Stimulated activated CD4-positive, alpha-beta T cell treated with anti-CD3 and anti-CD28 coated beads, Interleukin-12 subunit alpha, Interleukin-12 subunit beta, amount 100 ng/mL, for 4 hours (primary cell): ENCODE results near the gene VAV2.
"Not testable (repeated sequence)": the region's sequence is repeated elsewhere in the genome, so short reads cannot be mapped to it uniquely, and the experiment has no call there.

Experiments used
- DNase-seq: peaks from one replicate; pipeline ENCODE4 v3.0.0-alpha.2; 2020

Gene VAV2

DNA sequence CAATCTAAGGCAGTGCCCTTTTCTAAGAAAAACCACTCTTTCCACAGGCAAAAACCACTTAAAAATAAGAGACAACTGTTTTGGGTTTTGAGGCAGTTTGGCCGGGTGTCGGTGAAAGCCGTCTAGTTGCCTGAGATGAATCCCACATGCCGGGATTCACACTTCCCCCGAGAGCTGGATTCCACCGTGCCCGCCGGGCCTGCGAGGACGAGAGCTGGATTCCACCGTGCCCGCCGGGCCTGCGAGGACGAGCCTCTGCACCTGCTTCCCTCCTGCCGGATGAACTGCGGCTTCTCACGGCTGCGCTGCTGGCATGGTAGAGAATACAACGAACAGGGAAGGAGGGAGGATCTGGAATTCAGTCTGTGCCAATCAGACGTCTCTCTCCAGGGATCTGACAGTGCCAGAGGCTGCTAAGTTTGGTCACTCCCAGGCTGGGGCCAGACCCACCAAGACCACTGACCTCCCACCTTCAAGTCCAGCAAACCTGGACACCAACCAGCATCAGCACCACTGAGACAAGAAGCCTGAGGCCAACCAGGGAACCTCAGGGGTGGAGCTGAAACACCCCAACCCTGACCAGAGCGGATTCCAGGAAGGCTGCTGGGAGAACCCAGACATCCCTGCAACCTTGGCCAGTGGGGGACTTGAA lies 23.0 kb downstream of the VAV2 start:
- DNase-seq = no peak

DNA sequence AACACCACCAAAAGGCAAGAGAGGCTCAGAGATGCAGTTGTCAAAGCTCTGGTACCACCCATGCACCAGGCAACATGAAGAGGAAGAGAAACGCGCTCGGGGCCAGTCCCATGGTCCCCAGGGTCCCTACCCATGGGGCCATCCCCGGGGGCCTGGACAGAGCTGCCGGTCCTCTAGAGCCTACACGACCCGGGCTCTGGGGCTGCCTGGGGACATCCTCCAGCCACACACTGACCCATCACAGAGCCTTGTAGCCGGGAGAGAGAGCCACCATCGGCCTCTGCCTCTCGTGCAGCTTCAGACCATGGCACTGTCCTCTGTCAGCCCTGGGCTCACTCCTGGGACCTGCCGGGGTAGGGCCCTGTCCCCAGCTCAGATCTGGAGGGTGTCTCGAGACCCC lies 23.7 kb downstream of the VAV2 start:
- DNase-seq = no peak

DNA sequence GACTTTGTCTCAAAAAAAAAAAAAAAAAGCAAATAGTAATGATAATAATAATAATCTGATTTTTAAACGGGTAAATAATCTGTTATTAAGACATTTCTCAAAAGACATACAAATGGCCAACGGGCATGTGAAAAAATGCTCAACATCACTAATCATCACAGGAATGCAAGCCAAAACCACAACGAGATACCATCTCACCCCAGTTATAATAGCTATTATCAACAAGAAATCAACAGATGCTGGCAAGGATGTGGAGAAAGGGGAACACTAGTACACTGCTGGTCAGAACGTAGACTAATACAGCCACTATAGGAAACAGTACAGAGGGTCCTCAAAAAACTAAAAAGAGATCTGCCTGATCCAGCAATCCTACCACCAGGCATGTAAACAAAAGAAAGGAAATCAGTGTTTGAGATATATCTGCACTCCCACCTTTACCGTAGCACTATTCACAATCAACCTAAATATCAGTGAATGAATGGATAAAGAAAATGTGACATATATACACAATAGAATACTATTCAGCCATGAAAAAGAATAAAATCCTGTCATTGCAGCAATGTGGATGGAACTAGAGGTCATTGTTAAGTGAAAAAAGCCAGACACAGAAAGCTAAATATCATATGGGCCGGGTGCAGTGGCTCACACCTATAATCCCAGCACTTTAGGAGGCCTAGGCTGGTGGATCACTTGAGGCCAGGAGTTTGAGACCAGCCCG lies 24.9 kb downstream of the VAV2 start:
- no peak for DNase-seq

DNA sequence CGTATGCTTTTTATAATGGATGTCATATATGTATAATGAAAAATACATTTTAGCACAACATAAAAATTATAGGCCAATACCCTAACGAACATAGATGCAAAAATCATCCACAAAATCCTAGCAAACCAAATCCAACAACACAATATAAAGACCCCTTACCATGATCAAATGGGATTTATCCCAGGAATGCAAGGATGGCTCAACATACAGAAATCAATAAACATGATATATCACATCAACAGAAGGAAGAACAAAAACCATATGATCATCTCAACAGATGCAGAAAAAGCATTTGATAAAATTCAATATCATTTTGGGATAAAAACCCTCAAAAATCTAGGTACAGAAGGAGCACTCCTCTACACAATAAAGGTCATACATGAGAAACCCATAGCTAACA lies 27.7 kb downstream of the VAV2 start:
- DNase-seq = no peak

DNA sequence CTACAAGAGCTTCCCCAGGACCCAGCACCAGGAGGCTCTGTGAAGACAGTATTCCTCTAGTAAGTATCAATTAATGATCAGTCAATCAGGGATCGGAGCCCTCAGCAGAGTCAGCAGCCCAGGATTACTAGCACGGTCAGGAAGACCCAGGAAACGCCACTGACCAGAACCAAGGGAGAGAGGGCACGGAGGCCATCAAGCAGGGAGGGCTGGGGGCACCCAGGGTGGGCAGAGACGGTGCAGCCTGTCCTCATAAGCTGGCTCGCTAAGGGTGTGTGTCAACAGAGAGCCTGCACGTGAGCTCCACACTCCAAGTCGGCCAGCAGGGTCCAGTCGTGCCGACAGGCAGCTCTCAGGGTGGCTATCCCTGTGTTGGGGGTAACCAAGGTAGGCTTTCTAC lies 29.0 kb downstream of the VAV2 start:
- DNase-seq = no peak

DNA sequence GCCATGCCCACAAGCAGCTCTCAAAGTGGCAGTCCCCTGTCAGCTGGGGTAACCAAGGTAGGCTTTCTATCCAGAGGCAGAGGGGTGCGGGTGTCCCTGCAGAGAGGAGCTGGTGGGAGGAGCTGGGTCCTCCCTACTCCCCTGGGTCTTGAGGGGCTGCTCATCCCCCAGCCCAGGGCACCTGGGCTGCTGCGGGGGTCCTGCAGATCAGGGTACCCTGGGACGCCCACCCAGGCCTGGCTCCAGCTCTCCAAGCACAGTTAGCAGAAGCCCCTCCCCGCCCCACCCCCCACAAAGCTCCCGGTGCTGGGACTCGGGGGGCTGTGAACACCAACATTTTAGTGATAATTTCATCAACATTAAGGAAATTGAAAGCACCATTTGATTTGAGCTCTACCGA lies 29.8 kb downstream of the VAV2 start:
- DNase-seq = no peak

DNA sequence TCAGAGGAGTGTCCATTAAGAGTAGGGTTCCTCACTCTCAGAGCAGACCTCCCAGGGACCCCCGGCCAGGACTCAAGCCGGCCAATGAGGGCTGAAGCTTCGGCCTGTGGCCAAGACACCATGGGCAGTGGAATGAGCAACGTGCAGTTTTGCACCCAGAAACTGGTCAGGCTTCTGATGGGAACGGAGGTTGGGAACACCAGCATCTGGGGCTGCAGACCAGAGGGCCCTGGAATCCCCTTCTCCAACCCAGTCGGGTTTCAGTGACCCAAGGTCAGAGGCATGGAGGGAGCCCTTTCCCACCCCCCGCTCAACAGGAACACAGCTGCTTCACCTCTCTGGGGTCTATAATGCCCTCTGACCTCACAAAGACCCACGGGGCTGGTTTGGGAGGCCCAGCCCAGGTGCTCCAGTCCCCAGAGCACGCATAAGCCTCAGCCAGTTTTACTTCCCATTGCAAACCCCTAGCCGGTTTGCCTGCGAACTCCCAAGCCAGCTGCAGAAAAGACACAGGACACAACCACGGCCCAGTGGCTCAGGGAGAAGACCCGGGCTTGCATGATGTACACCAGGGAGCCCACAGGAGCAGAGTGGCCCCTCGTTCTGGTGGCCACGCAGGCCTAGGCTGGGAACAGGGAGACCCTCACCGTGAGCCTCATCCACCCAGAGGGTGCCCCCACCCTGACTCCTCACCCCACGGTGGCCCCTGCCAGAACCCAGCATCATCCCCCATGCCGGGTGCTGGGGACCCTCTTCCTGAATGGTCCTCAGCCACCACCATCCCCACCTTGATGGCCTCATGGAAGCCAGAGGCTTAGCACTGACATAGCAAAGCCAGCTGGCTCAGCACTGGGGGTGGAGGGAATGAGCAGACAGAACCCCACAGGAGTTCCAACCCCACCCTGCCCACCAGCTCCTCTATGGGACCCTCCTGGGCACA lies 30.6 kb downstream of the VAV2 start:
- no peak for DNase-seq

DNA sequence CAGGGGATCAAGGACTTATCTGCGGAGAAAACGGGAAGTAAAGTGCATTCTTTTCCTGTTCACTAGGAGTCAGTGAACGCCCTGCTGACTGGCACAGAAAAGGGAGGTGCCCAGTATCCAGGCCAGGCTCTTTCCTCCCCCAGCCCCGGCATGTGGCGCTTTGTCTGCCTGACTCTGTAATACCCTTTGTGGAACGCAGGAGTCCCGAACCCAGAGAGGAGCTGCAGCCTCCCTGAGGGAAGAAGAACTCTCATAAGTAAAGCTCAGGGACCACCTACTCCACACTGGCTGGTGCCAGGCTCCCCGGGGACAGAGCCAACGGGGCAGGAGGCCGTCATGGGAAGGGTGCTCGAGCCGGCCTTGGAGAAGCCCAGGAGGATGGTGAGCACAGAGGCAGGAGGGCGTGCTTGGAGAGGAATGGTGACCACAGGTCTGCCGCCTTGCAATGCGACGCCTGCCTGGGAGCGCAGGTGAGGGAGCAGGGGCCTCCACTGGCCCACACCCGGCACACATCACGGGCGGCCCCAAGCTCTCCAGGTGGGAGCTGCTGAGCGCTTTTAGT lies 31.5 kb downstream of the VAV2 start:
- DNase-seq = no peak

DNA sequence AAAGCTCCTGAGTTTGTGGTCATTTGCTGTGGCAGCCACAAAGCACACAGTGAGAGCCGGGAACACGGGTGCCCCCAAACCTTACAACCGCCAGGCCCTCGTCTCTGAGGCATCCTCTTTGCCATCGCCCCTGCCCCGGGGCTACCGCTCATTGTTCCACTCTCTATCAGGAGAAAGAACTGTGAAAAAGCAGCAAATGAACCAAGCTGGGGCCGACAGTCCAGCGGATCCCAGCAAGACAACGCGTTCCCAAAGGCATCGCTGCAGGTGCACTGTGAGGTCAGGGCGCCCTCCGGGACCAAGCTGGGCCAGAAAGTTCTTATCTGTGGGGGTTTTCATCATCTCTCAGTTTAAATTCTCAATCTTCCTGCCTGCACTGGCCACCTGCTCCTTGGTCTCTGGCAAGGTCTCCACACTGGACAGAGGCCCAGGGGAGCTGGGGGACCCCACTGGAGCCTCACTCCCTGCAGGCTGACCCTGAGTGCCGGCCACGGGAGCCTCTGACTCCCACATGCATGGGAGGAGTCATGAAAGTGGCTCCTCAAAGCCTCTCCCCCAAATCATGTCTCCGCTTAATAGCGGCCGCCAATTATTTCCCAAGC lies 32.1 kb downstream of the VAV2 start:
- DNase-seq = no peak

DNA sequence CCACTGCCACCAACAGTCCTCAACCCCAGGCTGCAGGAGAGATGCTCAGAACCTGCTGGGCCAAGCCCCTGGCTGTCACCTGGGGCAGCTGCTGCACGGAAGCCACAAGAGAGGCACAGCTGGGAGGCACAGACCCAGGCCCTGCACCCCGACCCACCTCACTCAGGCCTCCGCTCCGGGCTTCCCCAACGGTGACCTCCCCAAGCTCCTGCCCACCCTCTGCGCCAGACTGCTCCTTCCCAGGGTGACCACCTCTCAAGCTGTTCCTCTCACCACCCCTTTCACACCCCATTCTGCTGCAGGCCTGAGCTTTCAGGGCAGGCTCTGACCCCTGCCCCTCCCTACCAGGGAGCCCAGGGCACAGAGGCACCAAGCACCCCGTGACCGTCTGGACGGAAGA lies 33.0 kb downstream of the VAV2 start:
- DNase-seq = no peak

DNA sequence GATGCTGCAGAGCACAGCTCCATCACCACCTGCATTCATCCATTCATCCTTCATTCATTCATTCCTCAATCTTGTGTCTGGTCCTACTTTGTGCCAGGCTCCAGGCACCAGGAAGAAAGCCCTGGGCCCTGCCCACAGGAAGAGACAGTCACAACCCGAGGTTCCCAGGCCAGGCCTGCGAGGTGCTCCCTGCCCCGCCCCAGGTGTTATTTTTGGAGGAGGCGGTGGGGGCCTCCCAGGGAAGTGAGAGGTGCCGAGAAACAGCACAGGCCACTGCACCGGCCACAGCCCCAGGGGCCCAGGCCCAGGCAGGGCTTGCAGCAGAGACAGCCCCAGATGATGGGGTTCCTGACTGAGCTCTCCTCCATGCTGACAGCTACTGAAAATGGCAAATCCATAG lies 33.4 kb downstream of the VAV2 start:
- no peak for DNase-seq

DNA sequence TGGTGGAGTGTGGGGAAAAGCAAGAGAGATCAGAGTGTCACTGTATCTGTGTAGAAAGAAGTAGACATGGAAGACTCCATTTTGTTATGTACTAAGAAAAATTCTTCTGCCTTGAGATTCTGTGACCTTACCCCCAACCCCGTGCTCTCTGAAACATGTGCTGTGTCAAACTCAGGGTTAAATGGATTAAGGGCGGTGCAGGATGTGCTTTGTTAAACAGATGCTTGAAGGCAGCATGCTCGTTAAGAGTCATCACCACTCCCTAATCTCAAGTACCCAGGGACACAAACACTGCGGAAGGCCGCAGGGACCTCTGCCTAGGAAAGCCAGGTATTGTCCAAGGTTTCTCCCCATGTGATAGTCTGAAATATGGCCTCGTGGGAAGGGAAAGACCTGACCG lies 34.4 kb downstream of the VAV2 start:
- not testable (repeated sequence) for DNase-seq

DNA sequence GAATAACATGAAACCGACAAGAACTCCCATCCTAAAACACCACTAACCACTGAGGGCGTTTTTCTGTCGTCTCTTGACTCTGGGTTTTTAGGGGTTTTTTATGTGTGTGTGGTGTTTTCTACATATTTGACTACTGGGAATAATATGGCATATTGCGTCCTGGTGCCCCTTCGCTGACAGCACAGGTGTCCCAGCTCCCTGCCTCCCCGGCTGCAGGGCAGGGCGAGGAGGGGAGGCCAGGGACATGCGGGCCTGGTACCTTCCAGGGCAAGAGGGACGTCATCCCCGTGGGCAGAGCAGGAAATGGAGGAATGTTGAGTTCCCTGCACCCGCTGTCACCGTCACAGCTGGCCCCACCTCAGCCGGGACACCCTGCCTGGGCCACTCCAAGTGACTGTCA lies 34.8 kb downstream of the VAV2 start:
- no peak for DNase-seq

DNA sequence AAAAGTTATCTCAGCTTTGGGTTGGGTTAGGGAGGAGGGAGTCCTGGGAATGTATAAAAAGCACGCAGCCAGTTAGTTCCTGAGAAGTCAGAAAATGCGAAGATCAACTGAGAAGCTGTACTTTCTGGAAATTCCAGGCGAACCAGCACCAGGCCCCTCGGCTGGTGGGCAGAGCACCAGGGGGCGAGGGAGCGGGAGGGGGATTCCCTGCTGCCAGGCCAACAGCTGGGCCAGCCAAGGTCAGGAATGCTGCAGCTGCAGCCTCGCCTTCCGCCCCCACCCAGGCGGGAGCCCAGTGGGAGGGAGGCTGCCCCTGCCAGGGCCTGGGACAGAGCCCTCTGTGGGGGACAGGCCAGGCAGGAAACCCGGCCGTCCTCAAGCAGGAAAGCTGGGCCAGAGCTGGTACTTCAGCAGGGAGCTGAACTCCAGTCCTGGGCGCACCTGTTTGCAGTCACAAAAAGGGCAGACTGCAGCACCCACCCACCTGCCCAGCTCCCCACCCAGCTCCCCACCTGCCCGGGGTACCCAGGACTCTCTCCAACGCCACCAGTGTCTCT lies 35.5 kb downstream of the VAV2 start:
- DNase-seq = no peak

DNA sequence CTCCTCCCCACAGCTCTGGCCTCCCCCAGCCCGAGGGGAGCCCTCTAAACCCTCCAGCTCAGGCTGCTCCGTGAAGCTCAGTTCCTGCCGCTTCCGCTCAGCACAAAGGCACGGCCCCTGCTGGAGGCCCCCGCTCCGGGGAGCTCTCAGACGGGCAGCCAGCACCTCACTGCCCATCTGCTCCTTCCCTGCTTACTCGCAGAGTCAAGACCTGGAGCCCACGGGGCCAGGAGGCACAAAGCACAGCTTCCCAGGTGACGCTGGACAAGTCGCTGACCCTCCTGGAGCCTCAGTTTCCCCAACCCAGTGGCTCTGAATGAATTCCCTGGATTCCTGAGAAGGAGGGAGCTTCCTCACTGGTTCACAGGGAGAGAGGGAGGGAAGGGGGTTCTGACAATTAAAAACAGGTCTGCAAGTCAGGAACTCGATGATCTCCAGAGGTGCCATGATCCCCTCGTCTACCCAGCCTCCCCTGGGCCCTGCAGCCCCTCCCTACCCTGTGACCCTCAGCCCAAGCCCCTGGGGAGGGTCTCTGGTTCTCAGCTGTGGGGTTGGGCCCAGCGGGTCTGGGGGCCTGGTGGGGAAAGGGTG lies 36.2 kb downstream of the VAV2 start:
- DNase-seq = peak; percentile 4

DNA sequence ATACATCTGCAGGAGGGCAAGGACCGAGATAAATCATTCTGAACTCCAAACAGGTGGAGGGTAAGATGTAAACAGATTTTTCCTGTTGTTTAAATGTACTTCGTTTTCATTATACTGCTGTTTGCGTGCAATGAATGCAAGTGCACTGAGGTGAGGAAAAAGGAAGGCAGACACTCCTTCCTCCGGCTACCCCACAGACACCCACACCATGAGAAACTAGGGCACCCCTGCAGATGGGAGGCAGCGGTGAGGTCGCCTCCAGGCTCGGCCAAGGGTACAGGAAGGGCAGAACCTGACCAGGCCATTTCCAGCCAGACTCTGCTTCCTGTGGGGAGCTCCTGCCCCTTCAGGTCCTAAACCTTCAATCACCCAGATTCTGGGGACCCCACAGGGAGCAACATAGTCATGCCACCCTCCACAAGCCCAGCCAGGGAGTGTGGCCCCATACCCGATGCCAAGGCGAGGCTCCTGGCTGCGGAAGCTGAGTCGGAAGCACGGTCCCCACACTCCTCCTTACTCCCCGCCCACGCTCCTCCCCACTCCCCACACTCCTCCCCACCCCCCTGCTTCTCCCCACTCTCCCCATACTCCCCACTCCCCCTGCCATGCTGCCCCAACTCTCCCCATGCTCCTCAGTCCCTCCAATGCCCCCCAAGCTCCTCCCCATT lies 37.1 kb downstream of the VAV2 start:
- DNase-seq = peak; percentile 18

DNA sequence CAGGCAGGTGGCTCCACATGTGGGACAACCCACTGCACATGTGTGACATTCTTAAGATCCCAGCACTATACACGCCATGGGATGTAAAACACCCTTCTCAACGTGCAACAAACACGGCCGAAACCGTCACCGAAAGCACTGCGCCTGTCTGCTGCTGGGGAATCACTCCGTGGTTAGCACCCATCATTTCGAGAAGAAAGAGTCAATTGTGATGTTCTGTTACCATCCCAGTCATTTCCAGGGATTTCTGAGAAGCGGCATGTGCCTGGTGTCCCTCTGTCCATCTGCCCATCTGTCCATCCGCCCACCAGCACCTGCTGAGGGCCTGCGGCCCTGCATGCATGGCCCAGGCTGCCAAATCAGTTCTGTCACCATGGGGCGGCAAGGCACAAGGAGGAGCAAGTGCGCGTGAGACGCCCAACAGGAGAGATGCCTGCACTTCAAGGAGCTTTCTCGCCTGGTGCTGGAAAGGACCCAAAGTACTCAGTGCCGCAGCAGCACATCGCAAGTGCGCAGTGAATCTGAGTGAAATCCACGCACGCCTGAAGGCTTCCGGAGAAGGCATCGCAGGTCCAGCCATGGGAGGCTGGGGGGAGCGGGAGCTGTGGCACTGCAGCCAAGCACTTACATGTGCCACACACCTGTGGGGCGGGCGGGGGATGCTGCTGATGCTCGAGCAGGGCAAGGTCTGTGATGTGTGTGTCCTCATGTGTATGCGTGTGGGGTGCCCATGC lies 38.0 kb downstream of the VAV2 start:
- no peak for DNase-seq

DNA sequence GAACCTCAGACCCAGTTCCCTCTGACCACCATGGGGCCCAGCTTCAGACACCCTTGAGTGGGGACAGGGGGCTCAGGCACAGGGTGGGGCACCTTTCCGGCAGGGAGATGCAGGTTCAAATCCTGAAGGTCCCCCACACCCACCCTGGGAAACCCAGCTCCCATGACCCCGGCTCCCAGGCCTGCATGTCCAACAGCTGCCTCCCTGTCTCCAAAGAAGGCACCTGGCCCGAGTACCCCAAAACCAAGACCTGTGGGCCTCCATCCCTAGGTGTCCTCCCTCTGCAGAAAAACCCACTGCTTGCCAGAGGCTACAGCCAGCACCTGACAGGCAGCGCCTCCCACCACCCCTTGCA lies 38.5 kb downstream of the VAV2 start:
- no peak for DNase-seq

DNA sequence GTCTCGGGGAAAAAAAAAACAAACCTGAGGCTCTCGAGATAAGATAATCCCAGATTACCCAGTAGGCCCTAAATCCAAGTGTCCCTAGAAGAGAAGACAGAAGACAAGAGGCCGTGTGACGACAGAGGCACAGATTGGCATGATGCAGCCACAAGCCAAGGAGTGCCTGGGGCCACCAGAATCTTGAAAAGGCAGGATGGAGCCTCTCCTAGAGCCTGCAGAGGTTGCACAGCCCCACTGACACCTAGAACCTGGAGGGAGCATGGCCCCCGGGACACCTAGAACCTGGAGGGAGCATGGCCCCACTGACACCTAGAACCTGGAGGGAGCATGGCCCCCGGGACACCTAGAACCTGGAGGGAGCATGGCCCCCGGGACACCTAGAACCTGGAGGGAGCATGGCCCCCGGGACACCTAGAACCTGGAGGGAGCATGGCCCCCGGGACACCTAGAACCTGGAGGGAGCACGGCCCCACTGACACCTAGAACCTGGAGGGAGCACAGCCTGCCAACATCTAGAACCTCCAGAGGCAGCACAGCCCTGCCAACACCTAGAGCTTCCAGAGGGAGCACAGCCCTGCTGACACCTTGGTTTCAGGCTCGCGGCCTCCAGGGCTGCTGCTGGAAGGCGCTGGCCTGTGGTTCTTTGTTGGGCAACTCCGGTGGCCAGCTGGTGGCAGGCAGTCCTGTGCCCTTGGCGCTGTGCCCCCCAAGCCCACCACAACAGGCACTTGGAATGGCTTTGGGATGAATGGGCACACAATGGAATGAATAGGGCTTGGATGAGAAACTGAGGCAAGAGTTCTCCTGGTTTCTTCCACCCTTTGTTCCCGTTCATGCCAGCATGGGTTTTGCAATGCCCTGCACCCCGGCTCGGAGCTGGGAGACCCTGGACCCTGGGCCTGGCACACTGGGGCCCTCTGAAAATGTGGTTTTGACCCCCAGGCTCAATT lies 39.2 kb downstream of the VAV2 start:
- DNase-seq = no peak

DNA sequence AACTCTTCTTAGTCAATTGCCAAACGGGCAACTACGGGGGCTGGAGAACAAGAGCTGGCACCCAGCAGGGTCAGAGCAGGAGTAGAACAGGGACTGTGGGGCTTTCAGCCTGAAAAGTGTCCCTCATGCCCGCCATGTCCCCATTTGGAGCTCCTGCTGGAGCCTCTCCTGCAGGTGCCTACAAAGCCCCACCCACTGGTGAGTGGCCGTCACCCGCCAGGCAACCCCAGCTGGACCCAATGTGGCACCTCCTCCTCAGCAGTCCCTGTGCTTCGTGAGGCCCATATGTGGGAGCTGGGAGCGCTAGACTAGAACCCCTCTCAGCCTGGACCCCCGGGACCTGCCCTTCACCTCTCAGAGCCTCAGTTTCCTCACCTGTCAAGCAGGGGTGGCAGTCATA lies 40.9 kb downstream of the VAV2 start:
- DNase-seq = no peak
